ENCODE data around the gene SPACDR.

The SPACDR gene

DNA sequence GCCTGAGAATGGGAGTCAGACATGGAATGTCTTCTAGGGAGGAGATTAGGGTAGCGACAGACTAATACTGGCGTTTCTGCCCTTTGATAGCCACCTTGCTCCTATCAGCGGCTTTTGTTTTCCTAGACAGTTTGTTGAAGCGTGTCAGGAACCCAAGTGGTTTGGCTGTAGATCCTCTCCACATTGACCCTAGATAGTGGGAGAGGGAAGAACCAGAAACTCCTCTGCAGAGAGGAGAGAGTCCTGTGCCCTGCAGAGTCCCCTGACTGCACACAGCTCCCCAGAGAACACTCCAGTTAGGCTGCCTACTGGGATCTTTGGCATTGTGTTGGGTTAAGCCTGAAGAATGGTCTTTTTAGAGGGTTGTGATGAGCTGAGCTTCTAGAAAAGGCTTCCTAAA, 32.0 kb downstream of the SPACDR start:
- DNase-seq (ENCODE audit: extremely low read depth, insufficient read length): no peak

GRCh38 chr7:100431286-100431735, 32.7 kb downstream of the SPACDR start:
- Histone ChIP-seq H3K27me3 (replicated peaks; ENCODE audit: control insufficient read depth, insufficient read depth, low read length) (no peaks in the 10 kb centered on the region), H3K36me3 (ENCODE audit: control insufficient read depth, insufficient read depth, low read length) (peaks cover 18% of the 10 kb centered on the region), H3K4me3 (replicated peaks; ENCODE audit: low read depth, low read length) (peak overlapping the region; percentile 89)
- TF ChIP-seq, protein P1, sequence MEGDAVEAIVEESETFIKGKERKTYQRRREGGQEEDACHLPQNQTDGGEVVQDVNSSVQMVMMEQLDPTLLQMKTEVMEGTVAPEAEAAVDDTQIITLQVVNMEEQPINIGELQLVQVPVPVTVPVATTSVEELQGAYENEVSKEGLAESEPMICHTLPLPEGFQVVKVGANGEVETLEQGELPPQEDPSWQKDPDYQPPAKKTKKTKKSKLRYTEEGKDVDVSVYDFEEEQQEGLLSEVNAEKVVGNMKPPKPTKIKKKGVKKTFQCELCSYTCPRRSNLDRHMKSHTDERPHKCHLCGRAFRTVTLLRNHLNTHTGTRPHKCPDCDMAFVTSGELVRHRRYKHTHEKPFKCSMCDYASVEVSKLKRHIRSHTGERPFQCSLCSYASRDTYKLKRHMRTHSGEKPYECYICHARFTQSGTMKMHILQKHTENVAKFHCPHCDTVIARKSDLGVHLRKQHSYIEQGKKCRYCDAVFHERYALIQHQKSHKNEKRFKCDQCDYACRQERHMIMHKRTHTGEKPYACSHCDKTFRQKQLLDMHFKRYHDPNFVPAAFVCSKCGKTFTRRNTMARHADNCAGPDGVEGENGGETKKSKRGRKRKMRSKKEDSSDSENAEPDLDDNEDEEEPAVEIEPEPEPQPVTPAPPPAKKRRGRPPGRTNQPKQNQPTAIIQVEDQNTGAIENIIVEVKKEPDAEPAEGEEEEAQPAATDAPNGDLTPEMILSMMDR (IDR thresholded peaks at IDR 0.05; ENCODE audit: insufficient read depth, low read length, poor library complexity, severe bottlenecking): no peak
- DNase-seq (ENCODE audit: extremely low read depth, insufficient read length): no peak

More for the DNA sequence above, 32.0 kb downstream of the SPACDR start:
- Histone ChIP-seq H3K36me3 (ENCODE audit: control insufficient read depth, insufficient read depth, low read length) (peaks cover 18% of the 10 kb centered on the region), H3K27me3 (replicated peaks; ENCODE audit: control insufficient read depth, insufficient read depth, low read length) (no peaks in the 10 kb centered on the region), H3K4me3 (replicated peaks; ENCODE audit: low read depth, low read length) (no peak overlapping the region)
- TF ChIP-seq, protein P1 (IDR thresholded peaks at IDR 0.05; ENCODE audit: insufficient read depth, low read length, poor library complexity, severe bottlenecking): no peak

- Histone ChIP-seq H3K4me3 (replicated peaks; ENCODE audit: low read depth, low read length) (peak overlapping the region; percentile 89), H3K27me3 (replicated peaks; ENCODE audit: control insufficient read depth, insufficient read depth, low read length) (no peaks in the 10 kb centered on the region), H3K36me3 (ENCODE audit: control insufficient read depth, insufficient read depth, low read length) (peaks cover 18% of the 10 kb centered on the region)
- DNase-seq (ENCODE audit: extremely low read depth, insufficient read length): peak; percentile 28
- TF ChIP-seq, protein P1 (IDR thresholded peaks at IDR 0.05; ENCODE audit: insufficient read depth, low read length, poor library complexity, severe bottlenecking): no peak
These were observed 33.4 kb downstream of the SPACDR start for GRCh38 chr7:100430493-100431285.

DNA sequence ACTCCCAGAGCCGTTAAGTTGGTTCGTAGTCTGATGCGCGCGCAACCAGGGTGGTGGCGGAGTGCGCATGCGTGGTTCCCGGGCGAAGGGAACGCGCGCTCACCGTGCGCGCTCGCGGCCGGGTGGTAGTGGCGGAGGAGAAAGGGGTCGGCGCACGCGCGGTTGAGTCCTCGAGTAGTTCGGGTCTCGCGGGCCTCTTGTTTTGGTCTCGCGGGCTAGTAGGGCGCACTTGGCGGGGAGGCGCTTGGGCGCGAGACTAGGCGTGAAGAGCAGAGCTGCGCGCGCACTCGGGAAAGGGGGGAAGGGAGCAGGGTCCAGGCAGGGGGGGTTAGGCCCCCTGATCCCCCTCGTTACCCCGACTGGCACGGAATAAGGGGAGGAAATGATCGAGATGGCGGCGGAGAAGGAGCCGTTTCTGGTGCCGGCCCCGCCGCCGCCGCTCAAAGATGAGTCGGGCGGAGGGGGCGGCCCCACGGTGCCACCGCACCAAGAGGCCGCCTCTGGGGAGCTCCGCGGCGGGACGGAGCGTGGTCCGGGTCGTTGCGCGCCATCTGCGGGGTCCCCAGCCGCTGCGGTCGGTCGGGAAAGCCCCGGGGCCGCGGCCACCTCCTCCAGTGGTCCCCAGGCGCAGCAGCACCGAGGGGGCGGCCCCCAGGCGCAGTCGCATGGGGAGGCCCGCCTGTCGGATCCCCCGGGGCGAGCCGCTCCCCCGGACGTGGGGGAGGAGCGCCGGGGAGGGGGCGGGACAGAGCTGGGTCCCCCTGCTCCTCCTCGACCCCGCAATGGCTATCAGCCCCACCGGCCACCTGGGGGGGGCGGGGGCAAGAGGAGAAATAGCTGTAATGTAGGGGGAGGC, 34.2 kb downstream of the SPACDR start, which contains the start of gene MEPCE:
MEPCE (plus strand) TSS at position 195 of the 856 bp plus-strand sequence; CDS start at position 383, 188 bp downstream.
- Histone ChIP-seq H3K4me3 (replicated peaks; ENCODE audit: low read depth, low read length) (peak within 1 kb of the TSS; percentile 89), H3K27me3 (replicated peaks; ENCODE audit: control insufficient read depth, insufficient read depth, low read length) (no peaks in the 10 kb centered on the region), H3K36me3 (ENCODE audit: control insufficient read depth, insufficient read depth, low read length) (peaks cover 17% of the 10 kb centered on the region)
- TF ChIP-seq, protein P1 (IDR thresholded peaks at IDR 0.05; ENCODE audit: insufficient read depth, low read length, poor library complexity, severe bottlenecking): no peak
- peak; percentile 96 for DNase-seq (ENCODE audit: extremely low read depth, insufficient read length)

DNA sequence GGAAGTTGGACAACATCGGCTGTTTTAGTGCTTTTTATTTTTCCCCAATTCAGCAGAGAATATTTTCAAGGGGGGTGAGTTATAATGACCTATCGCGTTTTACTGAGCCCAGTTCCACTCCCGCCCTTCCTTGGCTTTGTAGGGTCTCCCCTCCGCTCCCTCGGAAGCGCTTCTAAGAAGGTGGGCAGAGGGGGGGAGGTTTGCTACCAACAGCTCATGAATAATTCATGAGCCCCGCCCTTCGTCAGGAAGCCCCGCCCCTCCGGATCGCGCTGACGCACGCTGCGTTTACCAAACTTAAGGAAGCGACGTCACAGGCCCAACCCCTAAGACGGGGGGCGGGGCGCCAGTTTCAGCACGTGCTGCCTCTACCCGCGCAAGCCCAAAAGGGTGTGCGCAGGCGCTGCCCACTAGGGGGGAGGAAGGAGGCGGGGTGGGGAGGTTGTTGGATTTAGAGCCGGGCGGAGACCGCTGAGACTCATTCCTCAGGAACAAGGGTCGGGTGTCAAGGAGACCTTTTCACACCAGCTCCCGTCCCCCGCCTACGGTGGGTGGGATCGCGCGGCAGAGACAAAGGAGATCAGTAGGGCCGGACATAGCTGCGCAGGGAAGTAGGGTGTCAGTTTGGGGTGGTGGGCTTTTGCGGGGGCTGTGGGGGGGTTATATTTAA, 35.0 kb downstream of the SPACDR start:
- peak; percentile 100 for DNase-seq (ENCODE audit: extremely low read depth, insufficient read length)
- Histone ChIP-seq H3K4me3 (replicated peaks; ENCODE audit: low read depth, low read length) (peak overlapping the region; percentile 89), H3K36me3 (ENCODE audit: control insufficient read depth, insufficient read depth, low read length) (peaks cover 13% of the 10 kb centered on the region), H3K27me3 (replicated peaks; ENCODE audit: control insufficient read depth, insufficient read depth, low read length) (no peaks in the 10 kb centered on the region)
- TF ChIP-seq, protein P1 (IDR thresholded peaks at IDR 0.05; ENCODE audit: insufficient read depth, low read length, poor library complexity, severe bottlenecking): no peak

Measured in GM06990 (cell line).